Stimulated activated CD8-positive, alpha-beta memory T cell treated with anti-CD3 and anti-CD28 coated beads, Interleukin-2, amount 100 ng/mL, for 1 hour (primary cell): ENCODE data around the gene EMP2.
"Not testable (repeated sequence)": the region's sequence is repeated elsewhere in the genome, so short reads cannot be mapped to it uniquely, and the experiment has no call there.

Source experiments
- DNase-seq, 2 donors: peaks; one replicate each; pipeline ENCODE4 v3.0.0-alpha.2; 2020; ENCODE audit warnings: low read depth in 2 of 2

The EMP2 gene

GRCh38 chr16:10579965-10580882, at the start of gene EMP2:
Gene EMP2, minus strand, starts transcription at chr16:10580598. Its CDS starts 32,981 bp downstream, at chr16:10547617.
- DNase-seq = no peak

- no peak for DNase-seq
These were observed 49.2 kb upstream of the EMP2 start for GRCh38 chr16:10629592-10629963.

- DNase-seq = no peak
These were observed 45.4 kb upstream of the EMP2 start for GRCh38 chr16:10625595-10626357.

- DNase-seq = no peak
These were observed 44.1 kb upstream of the EMP2 start for GRCh38 chr16:10624527-10624926.

GRCh38 chr16:10623059-10623458, 42.7 kb upstream of the EMP2 start:
- DNase-seq = no peak

GRCh38 chr16:10622036-10622921, 41.9 kb upstream of the EMP2 start:
- no peak for DNase-seq

GRCh38 chr16:10621216-10621949, 41.0 kb upstream of the EMP2 start:
- not testable (repeated sequence) for DNase-seq

- no peak for DNase-seq
These were observed 39.7 kb upstream of the EMP2 start for GRCh38 chr16:10620120-10620519.

- DNase-seq = no peak
These were observed 39.0 kb upstream of the EMP2 start for GRCh38 chr16:10619271-10619849.

- DNase-seq = no peak
These were observed 38.4 kb upstream of the EMP2 start for GRCh38 chr16:10618710-10619209.

GRCh38 chr16:10617662-10618420, 37.4 kb upstream of the EMP2 start:
- no peak for DNase-seq

- DNase-seq = no peak
These were observed 36.6 kb upstream of the EMP2 start for GRCh38 chr16:10616756-10617640.

GRCh38 chr16:10616419-10616755, 36.0 kb upstream of the EMP2 start:
- DNase-seq = no peak

GRCh38 chr16:10614685-10615084, 34.3 kb upstream of the EMP2 start:
- no peak for DNase-seq

- DNase-seq = no peak
These were observed 33.5 kb upstream of the EMP2 start for GRCh38 chr16:10613785-10614485.

GRCh38 chr16:10612649-10613179, 32.3 kb upstream of the EMP2 start:
- no peak for DNase-seq

- DNase-seq = no peak
These were observed 31.5 kb upstream of the EMP2 start for GRCh38 chr16:10611825-10612342.
